H1 (cell line): ENCODE results near the gene INF2. TPM values are rescaled to one million over a fixed set of nuclear protein-coding genes. Genes with fewer than 3 reads are reported as not detected.

Experiments used
- ASH2L ChIP-seq: fragments of 200-600, 300-600 bp; sonication (generic); IDR thresholded peaks from one replicate; pipeline ENCODE4 v1.7.1; 2017; ENCODE audit warnings: low read length
- JUN ChIP-seq: IDR thresholded peaks from 2 replicates; pipeline ENCODE4 v1.6.1; 2011; ENCODE audit warnings: low read depth, mild to moderate bottlenecking, improper control_type of control experiment, low read length
- NANOG ChIP-seq: IDR thresholded peaks from 2 replicates; pipeline ENCODE4 v1.6.1; 2011; ENCODE audit warnings: low read length, low read depth, mild to moderate bottlenecking, inconsistent platforms; ENCODE audit not compliant: insufficient read depth, poor library complexity, severe bottlenecking
- NRF1 ChIP-seq: IDR thresholded peaks from 2 replicates; pipeline ENCODE4 v1.6.1; 2011; ENCODE audit warnings: mild to moderate bottlenecking, low read depth, low read length, improper control_type of control experiment
- RNF2 ChIP-seq: fragments of 200-900, 300-1000 bp; sonication (generic); IDR thresholded peaks from 2 replicates; pipeline ENCODE4 v1.7.1; 2016; ENCODE audit warnings: borderline replicate concordance, low read depth, mild to moderate bottlenecking, antibody characterized with exemption, low read length; ENCODE audit not compliant: poor library complexity, severe bottlenecking; ENCODE audit errors: missing control alignments
- ZNF274 ChIP-seq: IDR thresholded peaks from 2 replicates; pipeline ENCODE4 v1.7.0; 2012; ENCODE audit warnings: low read length, borderline replicate concordance; ENCODE audit errors: extremely low read depth
- polyA plus RNA-seq, 7 experiments: library from polyadenylated mRNA; depleted of rRNA in 3 of 7; stranded (reverse) in 5 of 7; unstranded in 2 of 7; fragments of >200 nt in 5 of 7; fragments of 200-250 nt in 2 of 7; gene quantifications; 1 replicate in 5 of 7; 2 replicates in 1 of 7; 4 replicates in 1 of 7; pipeline versions ENCODE4 v1.2.1 to v1.2.3, GENCODE V29; 2011 to 2013; ENCODE audit warnings: missing spikeins in 2 of 7, mixed read lengths in 2 of 7
- total RNA-seq: library from RNA; stranded (reverse); fragmentation: NEBNext Ultra II Directional; extraction: Animal tissue kit (Norgen Biotek cat#: 25700); gene quantifications from 2 replicates; pipeline ENCODE4 v1.2.1, GENCODE V29; 2021
- TF ChIP-seq, protein P1 (sequence below): fragments of 300-600 bp; sonication (generic); IDR thresholded peaks from 2 replicates; pipeline ENCODE4 v1.7.1; 2012; ENCODE audit warnings: low read length, moderate library complexity, mild to moderate bottlenecking, inconsistent platforms; ENCODE audit not compliant: insufficient replicate concordance
- TF ChIP-seq, protein P2 (sequence below), 3 experiments: IDR thresholded peaks; 1 replicate in 2 of 3; 2 replicates in 1 of 3; pipeline versions ENCODE4 v1.5.1 to v1.6.1; 2011; ENCODE audit warnings: low read length in 3 of 3, mild to moderate bottlenecking in 3 of 3, inconsistent platforms in 2 of 3, low read depth in 1 of 3, moderate library complexity in 1 of 3; ENCODE audit not compliant: insufficient read depth in 1 of 3; ENCODE audit errors: control extremely low read depth in 1 of 3

The INF2 gene
- total and polyA plus RNA-seq, 2 of the 8 experiments (the other 6 are each of a cell fraction or from before 2014, with no cell fraction given): 29.1 to 59.5 TPM

DNA sequence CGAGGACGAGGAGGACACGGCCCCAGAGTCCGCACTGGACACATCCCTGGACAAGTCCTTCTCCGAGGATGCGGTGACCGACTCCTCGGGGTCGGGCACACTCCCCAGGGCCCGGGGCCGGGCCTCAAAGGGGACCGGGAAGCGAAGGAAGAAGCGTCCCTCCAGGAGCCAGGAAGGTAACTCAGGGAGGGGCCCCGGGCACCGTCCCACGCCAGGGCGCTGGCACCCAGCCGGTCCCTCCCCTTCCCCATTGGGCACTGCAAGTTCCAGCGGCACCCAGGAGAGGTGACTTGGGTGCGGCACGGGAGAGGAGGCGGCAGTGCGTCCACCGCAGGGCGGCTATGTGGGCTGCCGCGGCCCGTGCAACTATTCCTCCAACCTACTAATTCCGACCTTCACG, 25.3 kb downstream of the INF2 start (continued):
- TF ChIP-seq, protein P1, sequence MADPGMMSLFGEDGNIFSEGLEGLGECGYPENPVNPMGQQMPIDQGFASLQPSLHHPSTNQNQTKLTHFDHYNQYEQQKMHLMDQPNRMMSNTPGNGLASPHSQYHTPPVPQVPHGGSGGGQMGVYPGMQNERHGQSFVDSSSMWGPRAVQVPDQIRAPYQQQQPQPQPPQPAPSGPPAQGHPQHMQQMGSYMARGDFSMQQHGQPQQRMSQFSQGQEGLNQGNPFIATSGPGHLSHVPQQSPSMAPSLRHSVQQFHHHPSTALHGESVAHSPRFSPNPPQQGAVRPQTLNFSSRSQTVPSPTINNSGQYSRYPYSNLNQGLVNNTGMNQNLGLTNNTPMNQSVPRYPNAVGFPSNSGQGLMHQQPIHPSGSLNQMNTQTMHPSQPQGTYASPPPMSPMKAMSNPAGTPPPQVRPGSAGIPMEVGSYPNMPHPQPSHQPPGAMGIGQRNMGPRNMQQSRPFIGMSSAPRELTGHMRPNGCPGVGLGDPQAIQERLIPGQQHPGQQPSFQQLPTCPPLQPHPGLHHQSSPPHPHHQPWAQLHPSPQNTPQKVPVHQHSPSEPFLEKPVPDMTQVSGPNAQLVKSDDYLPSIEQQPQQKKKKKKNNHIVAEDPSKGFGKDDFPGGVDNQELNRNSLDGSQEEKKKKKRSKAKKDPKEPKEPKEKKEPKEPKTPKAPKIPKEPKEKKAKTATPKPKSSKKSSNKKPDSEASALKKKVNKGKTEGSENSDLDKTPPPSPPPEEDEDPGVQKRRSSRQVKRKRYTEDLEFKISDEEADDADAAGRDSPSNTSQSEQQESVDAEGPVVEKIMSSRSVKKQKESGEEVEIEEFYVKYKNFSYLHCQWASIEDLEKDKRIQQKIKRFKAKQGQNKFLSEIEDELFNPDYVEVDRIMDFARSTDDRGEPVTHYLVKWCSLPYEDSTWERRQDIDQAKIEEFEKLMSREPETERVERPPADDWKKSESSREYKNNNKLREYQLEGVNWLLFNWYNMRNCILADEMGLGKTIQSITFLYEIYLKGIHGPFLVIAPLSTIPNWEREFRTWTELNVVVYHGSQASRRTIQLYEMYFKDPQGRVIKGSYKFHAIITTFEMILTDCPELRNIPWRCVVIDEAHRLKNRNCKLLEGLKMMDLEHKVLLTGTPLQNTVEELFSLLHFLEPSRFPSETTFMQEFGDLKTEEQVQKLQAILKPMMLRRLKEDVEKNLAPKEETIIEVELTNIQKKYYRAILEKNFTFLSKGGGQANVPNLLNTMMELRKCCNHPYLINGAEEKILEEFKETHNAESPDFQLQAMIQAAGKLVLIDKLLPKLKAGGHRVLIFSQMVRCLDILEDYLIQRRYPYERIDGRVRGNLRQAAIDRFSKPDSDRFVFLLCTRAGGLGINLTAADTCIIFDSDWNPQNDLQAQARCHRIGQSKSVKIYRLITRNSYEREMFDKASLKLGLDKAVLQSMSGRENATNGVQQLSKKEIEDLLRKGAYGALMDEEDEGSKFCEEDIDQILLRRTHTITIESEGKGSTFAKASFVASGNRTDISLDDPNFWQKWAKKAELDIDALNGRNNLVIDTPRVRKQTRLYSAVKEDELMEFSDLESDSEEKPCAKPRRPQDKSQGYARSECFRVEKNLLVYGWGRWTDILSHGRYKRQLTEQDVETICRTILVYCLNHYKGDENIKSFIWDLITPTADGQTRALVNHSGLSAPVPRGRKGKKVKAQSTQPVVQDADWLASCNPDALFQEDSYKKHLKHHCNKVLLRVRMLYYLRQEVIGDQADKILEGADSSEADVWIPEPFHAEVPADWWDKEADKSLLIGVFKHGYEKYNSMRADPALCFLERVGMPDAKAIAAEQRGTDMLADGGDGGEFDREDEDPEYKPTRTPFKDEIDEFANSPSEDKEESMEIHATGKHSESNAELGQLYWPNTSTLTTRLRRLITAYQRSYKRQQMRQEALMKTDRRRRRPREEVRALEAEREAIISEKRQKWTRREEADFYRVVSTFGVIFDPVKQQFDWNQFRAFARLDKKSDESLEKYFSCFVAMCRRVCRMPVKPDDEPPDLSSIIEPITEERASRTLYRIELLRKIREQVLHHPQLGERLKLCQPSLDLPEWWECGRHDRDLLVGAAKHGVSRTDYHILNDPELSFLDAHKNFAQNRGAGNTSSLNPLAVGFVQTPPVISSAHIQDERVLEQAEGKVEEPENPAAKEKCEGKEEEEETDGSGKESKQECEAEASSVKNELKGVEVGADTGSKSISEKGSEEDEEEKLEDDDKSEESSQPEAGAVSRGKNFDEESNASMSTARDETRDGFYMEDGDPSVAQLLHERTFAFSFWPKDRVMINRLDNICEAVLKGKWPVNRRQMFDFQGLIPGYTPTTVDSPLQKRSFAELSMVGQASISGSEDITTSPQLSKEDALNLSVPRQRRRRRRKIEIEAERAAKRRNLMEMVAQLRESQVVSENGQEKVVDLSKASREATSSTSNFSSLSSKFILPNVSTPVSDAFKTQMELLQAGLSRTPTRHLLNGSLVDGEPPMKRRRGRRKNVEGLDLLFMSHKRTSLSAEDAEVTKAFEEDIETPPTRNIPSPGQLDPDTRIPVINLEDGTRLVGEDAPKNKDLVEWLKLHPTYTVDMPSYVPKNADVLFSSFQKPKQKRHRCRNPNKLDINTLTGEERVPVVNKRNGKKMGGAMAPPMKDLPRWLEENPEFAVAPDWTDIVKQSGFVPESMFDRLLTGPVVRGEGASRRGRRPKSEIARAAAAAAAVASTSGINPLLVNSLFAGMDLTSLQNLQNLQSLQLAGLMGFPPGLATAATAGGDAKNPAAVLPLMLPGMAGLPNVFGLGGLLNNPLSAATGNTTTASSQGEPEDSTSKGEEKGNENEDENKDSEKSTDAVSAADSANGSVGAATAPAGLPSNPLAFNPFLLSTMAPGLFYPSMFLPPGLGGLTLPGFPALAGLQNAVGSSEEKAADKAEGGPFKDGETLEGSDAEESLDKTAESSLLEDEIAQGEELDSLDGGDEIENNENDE: no peak
- no peak for TF ChIP-seq NRF1
- no peak for TF ChIP-seq RNF2
- no peak for TF ChIP-seq NANOG
- TF ChIP-seq ASH2L: no peak
- TF ChIP-seq JUN: no peak
- no peak for TF ChIP-seq ZNF274
- TF ChIP-seq, protein P2, sequence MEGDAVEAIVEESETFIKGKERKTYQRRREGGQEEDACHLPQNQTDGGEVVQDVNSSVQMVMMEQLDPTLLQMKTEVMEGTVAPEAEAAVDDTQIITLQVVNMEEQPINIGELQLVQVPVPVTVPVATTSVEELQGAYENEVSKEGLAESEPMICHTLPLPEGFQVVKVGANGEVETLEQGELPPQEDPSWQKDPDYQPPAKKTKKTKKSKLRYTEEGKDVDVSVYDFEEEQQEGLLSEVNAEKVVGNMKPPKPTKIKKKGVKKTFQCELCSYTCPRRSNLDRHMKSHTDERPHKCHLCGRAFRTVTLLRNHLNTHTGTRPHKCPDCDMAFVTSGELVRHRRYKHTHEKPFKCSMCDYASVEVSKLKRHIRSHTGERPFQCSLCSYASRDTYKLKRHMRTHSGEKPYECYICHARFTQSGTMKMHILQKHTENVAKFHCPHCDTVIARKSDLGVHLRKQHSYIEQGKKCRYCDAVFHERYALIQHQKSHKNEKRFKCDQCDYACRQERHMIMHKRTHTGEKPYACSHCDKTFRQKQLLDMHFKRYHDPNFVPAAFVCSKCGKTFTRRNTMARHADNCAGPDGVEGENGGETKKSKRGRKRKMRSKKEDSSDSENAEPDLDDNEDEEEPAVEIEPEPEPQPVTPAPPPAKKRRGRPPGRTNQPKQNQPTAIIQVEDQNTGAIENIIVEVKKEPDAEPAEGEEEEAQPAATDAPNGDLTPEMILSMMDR (IDR thresholded peaks at IDR 0.05; ENCODE audit: control extremely low read depth in 1 of 3, insufficient read depth in 1 of 3, low read depth in 1 of 3, low read length in 3 of 3): no peak
